Activated CD4-positive, alpha-beta memory T cell treated with anti-CD3 and anti-CD28 coated beads, Interleukin-2, amount 10 ng/mL, durations not matched to agents 7 days and 5 days (primary cell): Measurements from ENCODE around the gene ITPK1. TPM values are rescaled to one million over a fixed set of nuclear protein-coding genes. Genes with fewer than 3 reads are reported as not detected.

Experiments used
- CTCF ChIA-PET: fragments of 350-600 bp; sonication (Branson Sonifier 250); formaldehyde crosslinking; loops from one replicate; lab custom pipeline; 2021; ENCODE audit warnings: antibody characterized with exemption, inconsistent platforms; lab: Charles Lee
- POLR2A ChIA-PET: fragments of 350-600 bp; sonication (Branson Sonifier 250); formaldehyde crosslinking; loops from one replicate; lab custom pipeline; 2021; ENCODE audit warnings: antibody characterized with exemption; lab: Charles Lee
- DNase-seq: peaks from one replicate; pipeline ENCODE4 v3.0.0-alpha.2; 2020
- H3K27ac Mint-ChIP-seq: one replicate; pipeline ENCODE4 v1.8.0; 2021; ENCODE audit warnings: mild to moderate bottlenecking, mixed read lengths
- H3K27me3 Mint-ChIP-seq: one replicate; pipeline ENCODE4 v1.8.0; 2021; ENCODE audit warnings: mixed read lengths
- H3K36me3 Mint-ChIP-seq: one replicate; pipeline ENCODE4 v1.8.0; 2021; ENCODE audit warnings: low read depth, mixed read lengths
- H3K4me1 Mint-ChIP-seq: one replicate; pipeline ENCODE4 v1.8.0; 2021; ENCODE audit warnings: mixed read lengths
- H3K4me3 Mint-ChIP-seq: one replicate; pipeline ENCODE4 v1.8.0; 2021; ENCODE audit warnings: mild to moderate bottlenecking, mixed read lengths
- H3K9me3 Mint-ChIP-seq: one replicate; pipeline ENCODE4 v1.8.0; 2021; ENCODE audit warnings: mixed read lengths
- total RNA-seq, 2 experiments: library from RNA; stranded (reverse); gene quantifications; one replicate each; pipeline ENCODE4 v1.2.3, GENCODE V29; 2021

ITPK1 gene
- total RNA-seq, 2 experiments from 2014 or later, result 59.3 to 62.3 TPM

- H3K27me3 Mint-ChIP-seq, result no peaks in the 10 kb centered on the region
- H3K9me3 Mint-ChIP-seq, result no peaks in the 10 kb centered on the region
- POLR2A ChIA-PET, result no interaction called here
- DNase-seq, result no peak
- CTCF ChIA-PET, result no interaction called here
- no peak overlapping the region for H3K4me3 Mint-ChIP-seq
- H3K27ac Mint-ChIP-seq, result no peak overlapping the region
- H3K36me3 Mint-ChIP-seq, result no peaks in the 10 kb centered on the region
- peaks cover 17% of the 10 kb centered on the region for H3K4me1 Mint-ChIP-seq
Observed at GRCh38 chr14:93016275-93016845, 99.4 kb downstream of the ITPK1 start.

DNA sequence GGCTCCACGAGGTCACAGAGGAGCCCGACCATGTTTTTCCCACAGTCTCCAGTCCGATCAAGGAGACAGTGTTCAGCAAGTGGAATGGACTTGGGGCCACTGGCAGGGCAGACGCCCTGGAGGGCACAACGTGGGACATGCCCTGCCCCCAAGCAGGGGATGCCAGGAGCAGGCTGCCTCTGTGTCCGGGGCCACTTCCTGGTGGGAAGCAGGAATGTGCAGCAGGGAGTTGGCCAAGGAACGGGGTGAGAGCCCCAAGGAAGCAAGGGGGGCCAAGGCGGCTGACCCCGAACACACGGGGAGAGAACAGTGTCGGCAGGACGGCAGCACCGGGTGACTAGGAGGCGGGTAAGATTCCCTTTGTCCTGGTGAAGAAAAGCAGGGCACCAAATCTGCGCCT is 100.2 kb downstream of the ITPK1 start:
- Mint-ChIP-seq H3K27me3 (no peaks in the 10 kb centered on the region), H3K4me3 (no peak overlapping the region), H3K4me1 (peaks cover 17% of the 10 kb centered on the region), H3K27ac (no peak overlapping the region), H3K36me3 (no peaks in the 10 kb centered on the region), H3K9me3 (no peaks in the 10 kb centered on the region)
- POLR2A ChIA-PET, result no interaction called here
- no peak for DNase-seq
- CTCF ChIA-PET, result no interaction called here

DNA sequence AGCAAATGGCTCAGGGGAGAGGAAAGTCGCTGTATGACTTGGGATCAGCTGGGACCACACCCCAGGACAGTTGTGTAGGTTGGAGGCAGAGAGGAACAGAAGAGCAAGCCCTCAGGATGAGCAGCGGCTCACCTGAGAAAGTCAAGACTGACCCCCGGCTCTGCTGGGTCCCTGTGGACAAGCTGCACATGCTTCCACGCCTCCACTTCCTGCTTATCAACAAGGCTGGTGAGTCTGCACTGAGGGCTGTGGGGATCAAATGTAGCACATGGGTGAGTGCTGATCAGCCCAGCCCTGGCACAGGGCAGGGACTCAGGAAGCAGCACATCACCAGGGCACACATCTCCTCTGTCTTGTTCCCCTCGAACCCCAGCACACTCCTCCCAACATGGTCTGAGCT is 100.7 kb downstream of the ITPK1 start:
- POLR2A ChIA-PET, result no interaction called here
- H3K27ac Mint-ChIP-seq, result no peak overlapping the region

DNA sequence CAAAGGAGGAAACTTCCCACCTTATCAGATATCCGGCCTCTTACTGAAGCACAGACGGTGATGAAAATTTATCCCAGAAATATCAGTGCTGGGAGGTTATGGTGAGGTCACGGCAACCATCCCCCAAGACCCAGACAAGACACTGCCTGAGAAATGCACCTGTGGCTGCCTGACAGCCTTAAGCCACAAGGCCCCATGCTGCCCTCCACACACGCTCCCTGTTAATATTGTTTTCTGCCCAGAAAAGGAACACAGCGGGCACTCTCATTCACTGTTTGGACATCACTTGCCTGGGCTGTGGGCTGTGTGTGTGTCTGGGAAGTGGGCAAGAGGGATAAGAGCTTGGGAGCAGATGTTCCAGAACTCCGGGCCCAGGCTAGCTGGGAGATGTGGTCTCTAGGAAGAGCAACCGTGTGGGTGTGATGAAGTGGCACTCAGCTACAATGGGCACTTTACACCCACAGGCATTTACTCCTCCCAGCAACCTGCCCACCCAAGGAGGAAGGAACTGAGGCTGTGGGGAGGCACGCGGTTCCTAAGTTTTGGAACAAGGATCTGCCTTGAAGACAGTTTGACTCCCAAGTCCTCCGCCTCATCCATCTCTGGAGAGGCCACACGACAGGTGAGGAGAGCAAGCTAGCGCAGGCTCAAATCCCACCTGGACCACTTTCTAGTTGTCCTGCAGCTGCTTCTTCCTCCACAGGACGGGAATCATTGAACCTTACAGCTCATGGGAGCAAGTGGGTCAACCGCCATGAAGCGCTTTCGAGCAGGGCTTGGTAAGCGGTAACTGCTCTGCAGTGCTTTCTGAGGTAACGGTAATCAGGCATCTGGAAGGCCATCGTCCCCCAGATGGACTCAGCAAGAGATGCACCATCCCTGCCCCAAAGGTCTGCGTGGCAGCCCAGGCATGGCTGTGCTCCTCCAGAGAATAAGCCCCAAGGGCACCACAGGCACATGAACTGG is 101.4 kb downstream of the ITPK1 start:
- Mint-ChIP-seq H3K4me3 (no peak overlapping the region), H3K9me3 (no peaks in the 10 kb centered on the region), H3K4me1 (peaks cover 17% of the 10 kb centered on the region), H3K27ac (no peak overlapping the region), H3K27me3 (no peaks in the 10 kb centered on the region), H3K36me3 (no peaks in the 10 kb centered on the region)
- CTCF ChIA-PET, result no interaction called here
- no peak for DNase-seq
- POLR2A ChIA-PET, result no interaction called here

More for the DNA sequence above, 100.7 kb downstream of the ITPK1 start:
- Mint-ChIP-seq H3K4me3 (no peak overlapping the region), H3K9me3 (no peaks in the 10 kb centered on the region), H3K36me3 (no peaks in the 10 kb centered on the region), H3K27me3 (no peaks in the 10 kb centered on the region), H3K4me1 (peaks cover 17% of the 10 kb centered on the region)
- CTCF ChIA-PET, result no interaction called here
- no peak for DNase-seq

DNA sequence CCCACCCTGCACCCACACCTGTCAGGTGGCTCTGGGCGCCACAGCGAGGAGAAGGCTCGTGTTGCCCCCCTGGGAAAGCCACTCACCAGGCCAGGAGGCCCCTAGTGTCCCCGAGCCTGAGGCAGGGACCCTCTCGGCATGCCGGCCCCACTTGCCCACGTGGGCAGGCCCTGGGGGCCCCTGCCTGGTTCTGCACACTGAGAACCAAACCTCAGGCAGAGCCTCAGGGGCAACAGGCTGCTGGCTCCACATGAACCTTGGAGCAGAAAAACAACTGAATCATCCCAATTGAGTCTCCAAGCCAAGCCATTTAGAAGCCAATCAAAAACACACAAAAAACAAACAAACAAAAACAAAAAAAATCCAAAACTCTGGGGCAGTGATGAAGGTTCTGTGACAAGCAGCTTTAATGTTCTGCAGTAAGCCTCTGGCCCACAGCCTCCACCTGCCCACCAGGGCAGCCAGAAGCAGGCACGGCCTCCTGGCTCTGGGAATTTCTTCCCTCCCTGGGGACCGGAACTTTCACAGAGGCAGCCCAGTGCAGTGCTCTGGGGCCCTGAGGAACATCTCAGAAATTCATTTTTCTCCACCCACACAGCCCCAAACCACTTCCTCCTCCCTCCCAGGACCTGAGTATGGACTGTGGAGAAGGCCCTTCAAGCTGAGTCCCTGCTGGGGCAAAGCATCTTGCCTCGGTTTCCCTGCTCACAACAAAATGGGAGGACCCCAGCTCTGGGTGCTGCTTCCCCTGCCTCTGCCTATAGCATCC is 102.6 kb downstream of the ITPK1 start:
- no peaks in the 10 kb centered on the region for H3K36me3 Mint-ChIP-seq
- no peak for DNase-seq
- H3K4me3 Mint-ChIP-seq, result no peak overlapping the region
- no peaks in the 10 kb centered on the region for H3K9me3 Mint-ChIP-seq
- peaks cover 17% of the 10 kb centered on the region for H3K4me1 Mint-ChIP-seq
- CTCF ChIA-PET, result no interaction called here
- POLR2A ChIA-PET, result no interaction called here
- no peak overlapping the region for H3K27ac Mint-ChIP-seq
- H3K27me3 Mint-ChIP-seq, result no peaks in the 10 kb centered on the region

- ChIA-PET CTCF (no interaction called here), POLR2A (no interaction called here)
- Mint-ChIP-seq H3K9me3 (no peaks in the 10 kb centered on the region), H3K27me3 (no peaks in the 10 kb centered on the region), H3K4me3 (no peak overlapping the region), H3K36me3 (no peaks in the 10 kb centered on the region), H3K27ac (no peak overlapping the region), H3K4me1 (peaks cover 17% of the 10 kb centered on the region)
- DNase-seq, result no peak
Observed at GRCh38 chr14:93012506-93012905, 103.2 kb downstream of the ITPK1 start.

DNA sequence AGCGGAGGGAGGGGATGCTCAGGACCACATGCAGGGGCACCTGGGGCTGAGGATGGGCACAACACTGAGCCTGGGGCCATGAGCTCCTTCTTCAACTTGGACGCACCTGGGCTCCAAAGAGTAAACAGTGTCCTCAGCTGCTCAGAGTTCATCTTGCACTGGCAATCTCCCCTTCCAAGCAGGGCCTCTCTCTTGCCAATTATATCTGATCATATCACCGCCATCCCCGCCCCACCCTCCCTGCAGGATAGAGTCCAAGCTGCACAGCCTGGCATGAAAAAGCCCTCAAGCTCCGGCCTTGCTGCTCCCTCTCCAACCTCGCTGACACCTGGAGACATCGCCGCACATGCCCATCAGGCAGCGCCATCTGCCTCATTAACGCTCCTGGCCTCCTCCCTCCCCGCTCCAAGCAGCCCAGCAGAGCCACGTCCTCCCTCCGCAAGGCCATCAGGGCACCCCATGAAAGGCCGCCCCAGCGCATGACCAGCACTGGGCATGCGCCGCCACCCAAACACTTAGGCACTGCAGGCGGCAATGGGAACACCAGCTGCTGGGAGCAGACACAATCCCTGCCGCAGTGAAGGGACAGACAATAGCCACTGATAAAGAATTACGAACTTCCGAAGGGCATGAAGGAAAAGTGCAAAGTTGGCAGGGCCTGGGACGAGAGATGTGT is 103.9 kb downstream of the ITPK1 start:
- H3K27ac Mint-ChIP-seq, result no peak overlapping the region

DNA sequence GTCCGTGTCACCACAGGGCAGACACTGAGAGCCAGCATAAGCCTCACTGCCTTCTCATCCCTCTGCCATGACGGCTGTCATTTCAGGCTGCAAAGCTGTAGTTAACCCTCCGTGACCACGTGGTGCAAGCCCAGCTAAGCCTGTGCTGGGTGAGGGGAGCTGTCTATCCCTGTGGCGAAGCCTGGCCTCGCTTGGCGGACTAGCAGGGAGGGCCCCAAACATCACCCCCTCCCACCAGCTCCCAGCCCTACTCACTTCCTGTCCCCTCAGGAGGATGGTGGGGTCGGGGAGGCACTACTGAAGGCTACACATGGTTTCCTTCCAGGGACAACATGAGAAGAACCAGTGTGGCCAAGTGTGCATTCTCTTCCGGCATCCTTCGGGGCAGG is 104.6 kb downstream of the ITPK1 start:
- Mint-ChIP-seq H3K9me3 (no peaks in the 10 kb centered on the region), H3K27me3 (no peaks in the 10 kb centered on the region), H3K4me3 (no peak overlapping the region), H3K36me3 (no peaks in the 10 kb centered on the region), H3K27ac (no peak overlapping the region), H3K4me1 (peaks cover 17% of the 10 kb centered on the region)
- DNase-seq, result no peak
- ChIA-PET CTCF (interaction anchor here (0.5 kb wide), 1 partner anchor 94 kb away, joined by 3 read pairs; no protein-coding TSS in a partner anchor), POLR2A (no interaction called here)

More for the DNA sequence above, 103.9 kb downstream of the ITPK1 start:
- CTCF ChIA-PET, result no interaction called here
- DNase-seq, result no peak
- Mint-ChIP-seq H3K4me3 (no peak overlapping the region), H3K27me3 (no peaks in the 10 kb centered on the region), H3K9me3 (no peaks in the 10 kb centered on the region), H3K4me1 (peaks cover 17% of the 10 kb centered on the region), H3K36me3 (no peaks in the 10 kb centered on the region)
- POLR2A ChIA-PET, result no interaction called here

DNA sequence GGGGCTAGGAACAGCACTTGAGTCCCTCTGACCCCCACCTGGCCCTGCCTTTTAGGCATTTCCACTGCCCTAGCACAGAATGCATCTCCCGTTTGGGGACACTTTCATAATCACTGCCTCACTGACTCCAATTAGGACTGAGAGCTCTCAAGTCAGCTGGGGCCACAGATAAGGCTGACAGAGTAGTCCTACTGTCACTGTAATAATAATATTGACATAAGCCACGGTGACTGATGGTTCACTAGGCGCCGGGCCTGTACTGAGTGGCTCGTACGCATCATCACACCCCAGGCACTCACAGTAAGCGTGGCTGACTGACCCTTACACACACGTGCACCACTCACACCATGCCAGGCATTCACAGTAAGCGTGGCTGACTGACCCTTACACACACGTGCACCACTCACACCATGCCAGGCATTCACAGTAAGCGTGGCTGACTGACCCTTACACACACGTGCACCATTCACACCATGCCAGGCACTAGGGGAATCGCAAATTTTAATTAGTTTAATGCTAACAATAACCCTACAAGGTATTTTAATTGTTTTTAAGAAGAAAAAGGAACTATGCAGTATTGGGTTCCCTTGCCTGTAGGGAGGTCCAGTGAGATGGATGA is 105.1 kb downstream of the ITPK1 start:
- no peak for DNase-seq
- Mint-ChIP-seq H3K27me3 (no peaks in the 10 kb centered on the region), H3K4me1 (peaks cover 17% of the 10 kb centered on the region), H3K27ac (no peak overlapping the region), H3K4me3 (no peak overlapping the region), H3K9me3 (no peaks in the 10 kb centered on the region), H3K36me3 (no peaks in the 10 kb centered on the region)
- POLR2A ChIA-PET, result no interaction called here
- CTCF ChIA-PET, result interaction anchor here (0.5 kb wide), 1 partner anchor 95 kb away, joined by 3 read pairs; no protein-coding TSS in a partner anchor

- Mint-ChIP-seq H3K36me3 (no peaks in the 10 kb centered on the region), H3K27ac (no peak overlapping the region), H3K27me3 (no peaks in the 10 kb centered on the region), H3K4me3 (no peak overlapping the region), H3K4me1 (peaks cover 17% of the 10 kb centered on the region), H3K9me3 (no peaks in the 10 kb centered on the region)
- CTCF ChIA-PET, result no interaction called here
- DNase-seq, result no peak
- POLR2A ChIA-PET, result no interaction called here
Observed at GRCh38 chr14:93010130-93010499, 105.6 kb downstream of the ITPK1 start.

DNA sequence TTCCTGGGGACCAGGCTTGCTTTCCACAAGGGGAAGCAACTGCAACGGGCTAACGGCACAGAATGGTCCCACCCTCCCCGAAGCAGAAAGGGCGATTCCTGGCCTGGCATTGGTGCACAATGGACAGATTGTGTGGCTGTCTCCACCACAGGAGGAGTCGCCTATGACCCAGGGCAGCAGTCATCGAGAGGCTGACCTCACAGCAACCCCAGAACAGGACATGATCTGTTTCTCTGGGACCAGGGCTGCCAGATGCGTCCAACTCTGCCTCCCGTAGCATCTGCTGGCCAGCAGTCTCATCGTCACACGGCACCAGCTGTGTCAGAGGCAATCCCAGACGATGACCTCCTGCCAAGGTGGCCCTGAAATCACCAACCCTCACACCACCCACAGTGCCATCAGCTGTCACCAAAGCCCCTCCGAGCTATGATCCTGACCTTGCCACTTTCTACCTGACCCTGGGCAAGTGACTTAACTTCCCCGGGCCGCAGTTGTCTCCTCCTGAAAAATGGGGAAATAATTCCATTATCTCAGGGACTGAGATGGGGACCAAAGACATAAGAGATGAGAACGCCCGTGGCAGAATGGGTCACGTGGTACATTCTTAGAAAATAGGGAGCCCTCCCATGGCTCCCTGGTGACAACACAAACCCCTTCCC is 106.1 kb downstream of the ITPK1 start:
- H3K4me1 Mint-ChIP-seq, result peaks cover 17% of the 10 kb centered on the region
- H3K4me3 Mint-ChIP-seq, result no peak overlapping the region
- H3K9me3 Mint-ChIP-seq, result no peaks in the 10 kb centered on the region
- ChIA-PET CTCF (no interaction called here), POLR2A (no interaction called here)
- DNase-seq, result no peak
- H3K27ac Mint-ChIP-seq, result no peak overlapping the region
- no peaks in the 10 kb centered on the region for H3K27me3 Mint-ChIP-seq
- no peaks in the 10 kb centered on the region for H3K36me3 Mint-ChIP-seq

DNA sequence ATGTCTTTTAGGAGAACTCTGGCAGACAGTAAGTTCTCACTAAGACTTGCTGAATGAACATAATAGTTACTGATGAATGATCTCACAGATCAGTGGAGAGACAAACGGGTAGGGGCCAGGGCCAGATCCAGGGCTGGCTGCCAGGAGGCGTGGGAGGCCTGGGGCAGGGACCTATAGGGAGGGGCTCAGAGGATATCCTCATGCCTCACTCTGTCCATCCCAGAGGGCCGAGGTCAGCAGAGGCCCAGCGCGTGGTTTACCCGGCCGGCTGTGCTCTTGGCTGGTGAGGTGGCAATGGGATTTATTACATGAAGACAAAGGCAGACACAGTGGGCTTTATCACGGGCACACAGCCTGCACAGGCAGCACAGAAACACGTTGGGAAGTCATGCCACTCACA is 107.3 kb downstream of the ITPK1 start:
- Mint-ChIP-seq H3K27me3 (no peaks in the 10 kb centered on the region), H3K9me3 (no peaks in the 10 kb centered on the region), H3K4me1 (peaks cover 8% of the 10 kb centered on the region), H3K4me3 (no peak overlapping the region), H3K27ac (no peak overlapping the region), H3K36me3 (no peaks in the 10 kb centered on the region)
- ChIA-PET CTCF (no interaction called here), POLR2A (no interaction called here)
- DNase-seq, result no peak
